Ovary (tissue), 3 donors: Measurements from ENCODE around the gene FBXL19.
A peak's percentile ranks its signal among the peaks of the same experiment; 100 is the strongest.

Experiments
- CTCF ChIP-seq, 3 donors: fragments of 450-650 bp in 2 of 3; fragments of 200-600 bp in 1 of 3; IDR thresholded peaks; one replicate each; pipeline versions ENCODE4 v1.5.1 to v1.8.0; 2016 to 2022; ENCODE audit warnings: antibody characterized with exemption in 3 of 3, mild to moderate bottlenecking in 1 of 3
- EP300 ChIP-seq: sonication (generic); formaldehyde crosslinking; IDR thresholded peaks from one replicate; pipeline ENCODE4 v1.6.1; 2017; ENCODE audit warnings: antibody characterized with exemption
- POLR2A ChIP-seq: fragments of 450-650 bp; IDR thresholded peaks from one replicate; pipeline ENCODE4 v1.6.1; 2017; ENCODE audit warnings: antibody characterized with exemption, mild to moderate bottlenecking, moderate library complexity
- donor health status: DM: no; HTN: no; CAD: no.

DNA sequence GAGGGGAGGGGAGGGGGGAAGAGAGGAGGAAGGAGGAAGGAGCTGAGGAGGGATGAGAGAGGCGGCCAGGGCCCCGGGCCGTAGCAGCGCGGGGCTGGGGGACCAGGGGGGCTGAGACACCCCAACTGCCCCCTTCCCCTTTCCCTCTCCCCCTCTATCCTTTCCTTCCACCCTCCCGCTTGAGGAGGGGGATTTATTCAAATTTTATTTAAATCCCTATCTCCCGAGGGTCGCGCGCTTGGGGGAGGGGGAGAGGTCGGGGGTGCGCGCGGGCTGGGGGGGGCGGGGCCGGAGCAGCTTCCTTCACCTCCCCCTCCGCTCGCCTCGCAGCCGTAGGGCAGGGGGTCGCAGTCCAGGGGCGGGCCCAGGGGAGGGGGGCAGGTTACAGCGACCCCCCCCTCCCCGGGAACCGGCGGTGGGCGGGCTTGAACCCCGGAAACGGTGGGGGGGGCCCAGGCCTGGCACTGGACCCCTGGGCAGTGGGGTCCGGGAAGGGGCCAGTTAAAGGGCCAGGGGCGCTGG, at the start of gene FBXL19:
- TF ChIP-seq CTCF (IDR thresholded peaks at IDR 0.05) (no peak), POLR2A (peak; percentile 28), EP300 (no peak)
